Activated CD8-positive, alpha-beta memory T cell treated with anti-CD3 and anti-CD28 coated beads for 24 hours (primary cell): Measurements from ENCODE around the gene CCDC97.
A peak's percentile ranks its signal among the peaks of the same experiment; 100 is the strongest.
"Not testable (repeated sequence)": the region's sequence is repeated elsewhere in the genome, so short reads cannot be mapped to it uniquely, and the experiment has no call there.

Experiments used
- DNase-seq: peaks from one replicate; pipeline ENCODE4 v3.0.0-alpha.2; 2020

Gene CCDC97

DNA sequence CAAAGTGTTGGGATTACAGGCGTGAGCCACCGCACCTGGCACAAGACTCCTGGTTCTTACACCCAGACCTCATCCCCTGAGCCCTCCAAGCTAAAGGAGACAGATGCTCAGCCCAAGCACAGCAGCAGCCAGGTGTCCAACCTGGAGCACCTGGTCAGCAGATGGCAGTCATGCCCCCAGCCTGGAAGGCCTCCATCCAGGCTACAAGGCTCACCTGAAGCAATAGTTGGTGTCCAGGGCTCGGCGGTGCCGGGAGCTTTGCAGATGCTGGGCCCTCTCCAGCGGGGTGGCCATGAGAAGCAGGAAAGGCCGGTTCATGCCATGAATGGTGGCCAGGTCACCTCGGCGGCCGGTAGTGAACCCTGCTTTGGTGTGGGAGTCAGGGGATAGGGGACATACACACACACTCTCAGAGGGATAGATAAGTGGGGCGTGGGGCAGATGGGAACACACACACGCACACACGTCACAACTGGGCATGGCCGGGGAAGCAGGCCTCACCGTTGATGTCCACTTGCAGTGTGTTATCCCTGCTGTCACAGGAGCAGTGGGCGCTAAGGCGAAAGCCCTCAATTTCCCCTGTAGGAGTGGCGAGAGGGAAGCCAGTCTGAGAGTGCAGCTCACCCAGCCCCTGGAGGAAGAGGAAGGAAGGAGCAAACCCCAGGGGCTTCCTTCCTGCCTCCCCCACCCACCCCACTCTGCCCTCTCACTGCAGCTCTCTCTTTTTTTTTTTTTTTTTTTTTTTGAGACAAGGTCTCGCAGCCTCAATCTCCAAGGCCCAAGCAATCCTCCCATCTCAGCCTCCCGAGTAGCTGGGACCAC is 31.9 kb downstream of the CCDC97 start:
- no peak for DNase-seq

DNA sequence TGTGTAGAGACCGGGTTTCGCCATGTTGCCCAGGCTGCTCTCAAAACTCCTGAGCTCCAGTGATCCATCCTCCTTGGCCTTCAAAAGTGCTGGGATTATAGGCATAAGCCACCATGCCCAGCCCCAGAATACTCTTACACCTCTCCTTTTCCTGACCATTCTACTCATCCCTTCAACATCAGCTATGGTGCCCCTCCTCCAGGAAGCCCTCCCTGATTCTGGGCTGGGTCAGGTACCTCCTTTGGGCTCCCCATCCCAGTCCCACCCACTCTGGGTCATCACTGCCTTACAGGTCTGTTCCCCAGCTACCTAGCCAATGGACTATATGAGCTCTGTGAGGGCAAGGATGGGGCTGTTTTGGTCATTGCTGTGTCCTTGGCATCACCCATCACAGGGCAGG is 34.2 kb downstream of the CCDC97 start:
- DNase-seq = no peak

DNA sequence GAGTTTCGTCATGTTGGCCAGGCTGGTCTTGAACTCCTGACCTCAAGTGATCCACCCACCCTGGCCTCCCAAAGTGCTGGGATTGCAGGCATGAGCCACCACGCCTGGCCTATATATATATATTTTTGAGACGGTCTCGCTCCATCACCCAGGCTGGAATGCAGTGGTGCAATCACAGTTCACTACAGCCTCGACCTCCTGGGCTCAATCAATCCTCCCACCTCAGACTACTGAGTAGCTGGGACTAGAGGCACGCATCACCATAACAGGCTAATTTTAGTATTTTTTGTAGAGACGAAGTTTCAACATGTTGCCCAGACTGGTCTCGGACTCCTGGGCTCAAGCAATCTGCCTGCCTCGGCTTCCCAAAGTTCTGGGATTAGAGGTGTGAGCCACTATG is 36.9 kb downstream of the CCDC97 start:
- not testable (repeated sequence) for DNase-seq

DNA sequence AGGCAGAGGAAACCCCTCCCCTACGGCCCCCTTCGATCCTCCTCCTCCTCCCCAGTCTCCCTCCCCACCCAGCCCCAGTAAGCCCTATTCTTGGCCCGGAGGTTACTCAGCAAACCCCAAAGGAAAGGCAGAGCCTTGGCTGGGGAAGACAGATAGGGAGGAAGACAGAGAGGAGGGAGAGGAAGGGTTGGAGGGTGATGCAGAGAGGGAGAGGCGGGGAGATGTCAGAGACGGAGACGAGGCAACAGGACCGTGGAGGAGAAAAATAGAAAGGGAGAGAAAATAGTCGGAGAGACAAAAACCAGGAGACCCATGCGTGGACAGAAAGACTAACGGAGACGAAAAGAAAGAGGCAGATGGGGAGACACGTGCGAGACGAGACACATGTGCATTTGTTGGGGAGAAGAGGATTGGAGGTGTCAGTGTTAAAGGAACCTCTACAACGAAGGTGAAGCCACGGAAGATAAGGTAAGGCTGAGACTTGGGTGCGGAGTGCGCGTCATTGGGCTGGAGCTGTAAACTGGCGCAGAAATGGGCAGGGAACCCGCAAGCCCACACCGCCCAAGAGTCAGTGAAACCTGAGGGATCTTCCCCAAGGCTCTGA is 40.9 kb downstream of the CCDC97 start:
- DNase-seq = peak; percentile 69

DNA sequence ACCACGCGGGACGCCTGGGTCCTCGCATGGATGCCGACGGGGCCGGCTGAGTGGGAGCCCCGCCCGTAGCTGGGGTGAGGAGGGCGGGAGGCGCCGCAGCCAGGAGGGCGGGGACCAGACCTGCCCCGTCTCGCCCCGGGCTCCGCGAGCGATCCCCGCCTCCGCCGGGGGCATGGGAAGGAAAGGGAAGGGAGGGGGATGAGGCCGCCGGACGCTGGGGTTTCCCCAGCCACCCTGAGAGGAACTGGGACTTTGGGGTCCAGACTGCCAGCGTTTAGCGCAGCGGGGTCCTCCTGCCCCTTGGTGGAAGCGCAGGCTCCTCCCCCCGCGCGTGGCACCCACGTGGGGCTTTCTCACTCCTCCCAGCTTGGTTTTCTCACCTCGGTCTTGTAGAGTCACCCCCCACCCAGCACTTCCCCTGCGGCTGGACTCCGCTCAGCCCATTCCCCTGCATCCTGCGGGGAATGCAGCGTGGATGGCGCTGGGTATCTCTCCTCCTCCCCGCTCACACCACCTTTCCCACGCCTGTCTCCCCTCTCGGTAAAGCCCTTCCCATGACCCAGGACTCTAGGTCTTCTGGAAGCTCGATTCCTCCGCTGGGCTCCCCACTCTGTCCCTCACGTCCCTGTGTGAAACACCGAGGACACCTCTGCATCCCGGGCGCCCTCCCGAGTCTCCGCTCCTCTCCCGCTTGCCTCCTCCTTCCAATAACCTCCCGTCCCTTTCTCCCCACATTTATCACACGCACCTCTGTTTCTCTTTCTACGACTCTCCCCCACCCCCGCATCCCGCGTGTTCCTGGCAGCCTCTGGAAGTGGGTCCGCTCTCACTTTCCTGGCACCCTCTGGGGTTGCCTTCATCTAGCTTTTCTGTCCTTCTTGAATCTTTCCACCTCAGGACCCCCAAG is 41.6 kb downstream of the CCDC97 start:
- DNase-seq = peak; percentile 93

DNA sequence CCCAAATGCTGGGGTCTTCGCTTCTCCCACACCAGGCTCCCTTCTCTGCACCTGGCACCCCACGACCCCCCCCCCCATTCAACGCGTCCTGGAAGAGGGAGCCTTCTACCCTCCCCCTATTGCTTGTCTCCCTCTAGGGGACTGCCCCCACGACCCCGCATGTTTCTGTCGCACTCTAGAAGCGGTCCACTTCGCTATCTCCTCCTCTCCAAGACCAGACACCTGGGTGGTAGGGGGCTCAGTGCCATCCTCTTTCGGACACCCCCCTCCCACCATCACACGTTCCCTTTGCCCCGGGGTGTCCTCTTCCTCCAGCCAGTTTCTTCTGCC is 42.3 kb downstream of the CCDC97 start:
- DNase-seq = no peak

DNA sequence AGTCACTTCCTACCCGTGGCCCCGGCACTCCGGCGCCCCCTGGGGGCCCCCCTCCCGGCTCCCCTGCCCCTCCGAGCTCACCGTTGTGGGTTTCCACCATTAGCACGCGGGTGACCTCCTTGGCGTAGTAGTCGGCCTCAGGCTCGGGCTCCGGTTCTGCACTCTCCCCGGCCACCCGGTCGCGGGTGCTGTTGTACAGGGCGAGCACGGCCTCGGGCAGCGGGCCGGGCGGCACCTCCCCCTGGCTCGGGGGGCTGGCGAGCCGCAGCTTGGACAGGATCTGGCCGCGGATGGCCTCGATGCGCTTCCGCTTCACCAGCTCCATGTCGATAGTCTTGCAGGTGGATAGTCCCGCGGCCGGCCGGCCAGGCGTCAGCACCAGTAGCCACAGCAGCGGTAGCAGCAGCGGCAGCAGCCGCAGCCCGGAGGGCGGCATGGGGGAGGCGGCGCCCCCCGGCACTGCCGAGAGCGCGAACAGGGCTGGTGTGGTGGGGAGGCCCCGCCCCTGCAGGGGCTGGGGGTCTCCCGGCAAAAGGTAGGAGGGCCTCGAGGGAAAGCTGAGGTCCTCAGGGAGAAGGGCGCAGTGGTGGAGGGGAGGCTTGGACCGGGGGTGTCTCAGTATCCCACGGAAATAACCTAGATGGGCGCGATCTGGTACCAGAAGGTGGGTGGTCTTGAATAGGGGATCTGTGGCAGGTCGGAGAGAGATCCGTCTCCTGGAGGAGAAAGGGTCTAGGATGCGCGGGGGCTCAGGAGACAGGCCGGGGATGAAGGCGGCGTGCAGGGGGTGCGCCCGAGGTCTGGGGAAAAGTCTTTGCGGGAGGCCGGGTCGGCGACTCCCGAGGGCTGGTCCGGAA is 42.9 kb downstream of the CCDC97 start:
- DNase-seq = peak; percentile 92

DNA sequence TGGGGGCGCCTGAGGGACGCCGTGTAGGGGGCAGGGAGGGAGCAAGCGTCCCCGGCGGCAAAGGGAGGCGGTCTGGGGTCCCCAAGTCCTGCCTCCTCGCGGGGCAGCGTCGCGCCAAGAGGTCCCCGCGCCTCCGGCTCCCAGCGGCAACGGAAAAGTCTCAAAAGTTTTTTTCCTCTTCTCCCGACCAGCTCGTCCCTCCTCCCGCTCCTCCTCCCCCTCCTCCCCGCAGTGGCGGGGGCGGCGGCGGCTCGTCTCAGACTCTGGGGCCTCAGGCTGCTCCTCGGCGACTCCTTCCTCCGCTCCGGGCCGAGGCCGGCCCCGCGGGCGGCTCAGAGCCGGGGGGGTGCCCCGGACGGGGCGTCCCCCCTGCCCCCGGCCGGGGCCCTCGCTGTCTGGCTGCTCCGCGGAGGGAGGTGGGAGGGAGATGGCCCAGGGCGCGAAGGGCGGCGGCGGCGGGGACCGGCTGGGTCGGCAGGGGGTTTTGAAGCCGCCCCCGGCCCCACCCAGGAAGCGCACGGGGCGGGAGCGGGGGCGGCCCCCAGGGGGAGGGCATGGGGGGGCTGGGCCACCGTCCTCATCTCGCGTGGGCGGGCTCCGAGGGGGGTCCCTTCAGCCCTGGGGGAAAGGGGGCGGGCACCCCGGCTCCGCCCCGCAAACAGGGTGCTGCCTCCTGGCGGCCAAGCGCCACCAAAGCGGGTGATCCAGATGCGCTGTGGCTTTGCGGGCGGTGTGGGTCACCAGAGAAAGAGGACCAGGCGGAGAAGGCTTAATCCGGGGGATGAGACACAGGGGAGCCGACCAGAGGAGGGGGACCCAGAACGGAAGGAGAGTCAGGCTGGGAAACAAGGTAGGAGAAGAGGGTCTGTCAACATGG is 43.7 kb downstream of the CCDC97 start, which contains the start of gene TGFB1:
Gene TGFB1, minus strand, starts transcription at position 457 of the 877 bp plus-strand sequence. CDS start 878 bp downstream, outside the sequence.
- DNase-seq = peak; percentile 97

DNA sequence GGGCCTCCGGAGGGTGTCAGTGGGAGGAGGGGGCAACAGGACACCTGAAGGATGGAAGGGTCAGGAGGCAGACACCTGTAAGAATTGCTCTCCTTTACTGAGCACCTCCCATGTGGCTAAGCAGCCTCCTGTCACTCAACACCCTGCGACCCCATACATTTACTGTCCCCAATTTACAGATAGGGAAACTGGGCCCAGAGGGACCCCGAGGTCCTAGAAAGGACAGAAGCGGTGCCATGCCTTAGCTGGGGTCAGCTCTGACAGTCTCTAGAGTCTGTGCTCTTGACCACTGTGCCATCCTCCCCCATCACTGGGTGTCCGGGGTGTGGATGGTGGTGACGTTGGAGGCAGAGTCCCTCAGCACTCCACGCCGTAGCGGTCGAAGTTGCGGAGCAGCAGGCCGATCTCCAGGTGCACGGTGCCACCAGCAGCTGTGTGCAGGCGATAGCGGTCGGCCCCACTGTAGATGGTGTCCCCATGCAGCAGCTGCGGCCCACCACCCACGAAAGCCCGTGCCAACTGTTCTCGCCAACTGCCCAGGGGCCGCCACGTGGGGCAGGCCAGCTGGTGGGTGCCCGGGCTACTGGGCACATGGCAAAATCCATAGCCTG is 44.5 kb downstream of the CCDC97 start:
- DNase-seq = peak; percentile 68

DNA sequence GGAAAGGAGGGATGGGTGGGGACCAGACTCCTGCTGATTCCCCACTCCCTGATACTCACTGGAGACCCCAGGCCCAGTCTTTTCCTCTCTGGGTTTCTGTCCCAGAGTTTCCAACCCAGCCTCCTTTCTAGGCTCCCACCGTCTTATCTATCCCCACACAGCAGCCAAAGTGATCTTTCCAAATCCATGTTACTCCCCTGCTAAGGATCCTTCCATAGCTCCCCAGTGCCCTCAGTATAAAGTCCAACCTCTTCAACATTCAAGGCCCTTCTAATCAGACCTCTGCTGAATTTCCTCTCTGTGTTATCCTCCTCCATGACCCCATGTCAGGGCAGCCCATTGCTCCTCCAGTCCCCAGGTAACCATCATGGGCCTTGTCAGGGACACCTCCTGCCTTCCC is 45.1 kb downstream of the CCDC97 start:
- DNase-seq = no peak

DNA sequence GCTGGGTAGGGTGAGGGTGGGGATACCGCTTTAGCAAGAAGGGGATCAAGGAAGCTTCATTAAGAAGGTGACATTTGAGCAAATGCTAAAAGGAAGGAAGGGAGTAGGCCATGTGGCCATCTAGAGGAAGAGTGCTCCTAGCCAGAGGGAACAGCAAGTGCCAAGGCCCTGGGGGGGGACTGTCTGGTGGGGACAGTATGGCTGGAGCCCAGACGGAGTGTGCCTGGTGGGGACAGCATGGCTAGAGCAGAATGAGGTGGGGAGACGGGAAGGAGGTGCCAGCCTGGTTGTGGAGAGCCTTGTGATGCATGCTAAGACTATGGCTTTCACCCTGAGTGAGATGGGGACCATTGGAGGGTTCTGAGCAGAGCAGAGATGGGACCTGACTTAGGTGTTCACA is 45.8 kb downstream of the CCDC97 start:
- peak; percentile 69 for DNase-seq

DNA sequence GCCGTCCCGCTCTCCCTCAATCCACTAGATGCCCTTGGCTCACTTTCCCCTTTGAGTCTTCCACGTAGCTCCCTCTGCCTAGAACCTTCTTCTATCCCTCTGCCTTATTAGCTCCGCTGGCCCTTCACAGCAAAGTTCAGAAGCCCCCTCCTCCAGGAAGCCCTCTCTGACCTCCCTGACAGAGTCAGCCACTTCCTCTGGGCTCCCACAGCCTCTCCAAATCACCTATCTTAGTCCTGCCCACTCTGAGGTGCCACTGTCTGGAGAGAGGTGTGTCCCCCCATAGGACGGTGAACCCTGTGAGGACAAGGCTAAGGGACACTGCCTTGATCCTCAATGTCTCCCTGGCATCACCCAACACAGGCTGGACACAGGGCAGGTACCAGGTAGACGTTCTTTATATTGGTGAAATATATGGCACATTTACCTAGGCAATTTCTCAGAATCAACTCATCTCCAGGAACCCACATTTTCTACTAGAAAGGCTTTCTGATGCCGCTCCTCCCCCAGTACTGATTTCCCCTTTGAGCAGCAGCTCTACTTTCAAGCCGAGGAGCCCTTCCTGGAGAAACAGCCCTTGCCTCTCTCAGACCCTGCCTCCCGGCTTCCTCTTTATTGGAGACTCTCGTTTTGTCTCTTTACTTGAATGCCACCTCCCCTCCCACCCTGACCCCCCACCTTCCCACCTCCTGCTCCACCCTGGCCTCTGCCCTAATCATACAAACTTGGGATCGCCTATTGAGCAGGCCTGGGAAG is 47.2 kb downstream of the CCDC97 start:
- peak; percentile 76 for DNase-seq

DNA sequence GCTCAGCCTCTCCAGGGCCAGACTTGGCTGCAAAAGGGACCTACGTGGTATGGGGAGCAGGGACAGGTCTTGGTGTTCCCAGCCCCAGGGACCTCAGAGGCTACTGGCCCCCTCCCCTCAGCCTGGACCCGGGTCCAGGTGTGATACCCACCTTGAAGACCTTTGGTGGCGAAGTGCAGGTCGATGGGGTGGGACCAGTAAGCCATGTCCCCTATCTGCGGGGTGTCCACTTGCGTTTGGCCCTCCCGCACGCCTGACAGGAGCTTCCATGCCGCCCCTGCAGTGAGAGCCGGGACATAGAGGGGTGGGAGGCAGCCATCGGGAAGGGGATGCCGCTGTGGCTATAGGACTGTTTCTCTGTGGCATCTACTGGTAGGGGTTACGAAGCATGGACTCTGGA is 47.8 kb downstream of the CCDC97 start:
- DNase-seq = no peak

DNA sequence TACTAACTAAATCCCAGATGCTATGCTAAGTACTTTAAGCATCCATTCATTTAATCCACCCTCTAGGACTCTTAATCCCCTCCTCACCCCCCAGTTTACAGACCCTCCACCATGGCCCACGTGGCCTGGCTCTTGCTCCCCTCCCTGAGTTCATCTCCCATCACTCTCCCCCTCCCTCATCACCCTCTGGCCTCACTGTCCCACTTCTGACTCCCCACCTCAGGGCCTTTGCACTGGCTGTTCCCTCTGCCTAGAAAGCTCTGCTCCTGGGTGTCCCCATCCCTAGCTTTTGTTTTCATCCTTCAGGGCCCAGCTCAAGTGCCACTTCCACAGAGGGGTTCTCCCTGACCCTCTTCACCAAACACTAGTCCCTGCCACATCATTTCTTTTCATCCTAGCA is 49.8 kb downstream of the CCDC97 start:
- no peak for DNase-seq

DNA sequence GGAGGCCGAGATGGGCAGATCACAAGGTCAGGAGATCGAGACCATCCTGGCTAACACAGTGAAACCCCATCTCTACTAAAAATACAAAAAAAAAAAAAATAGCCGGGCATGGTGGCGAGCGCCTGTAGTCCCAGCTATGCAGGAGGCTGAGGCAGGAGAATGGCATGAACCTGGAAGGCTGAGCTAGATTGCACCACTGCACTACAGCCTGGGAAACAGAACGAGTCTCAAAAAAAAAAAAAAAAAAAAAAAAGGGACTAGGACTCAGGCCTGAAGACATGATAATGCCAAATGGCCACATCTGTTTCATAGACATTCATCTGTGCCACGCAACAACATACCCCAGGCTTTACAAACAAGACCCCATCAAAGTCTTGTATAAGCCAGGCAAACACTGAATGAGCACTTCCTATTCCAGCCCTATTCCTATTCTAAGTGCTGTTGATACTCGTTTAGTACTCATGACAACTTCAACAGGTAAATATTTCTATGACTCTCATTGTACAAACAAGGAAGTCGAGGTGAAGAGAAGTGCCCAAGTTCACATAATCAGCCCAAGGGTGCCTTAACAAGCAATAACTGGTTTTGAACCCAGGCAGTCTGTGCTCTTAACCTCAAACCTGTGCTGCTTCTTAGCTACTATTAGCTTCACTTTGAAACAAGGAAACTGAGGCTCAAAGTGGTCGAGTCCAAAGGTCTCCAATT is 52.3 kb downstream of the CCDC97 start:
- no peak for DNase-seq

DNA sequence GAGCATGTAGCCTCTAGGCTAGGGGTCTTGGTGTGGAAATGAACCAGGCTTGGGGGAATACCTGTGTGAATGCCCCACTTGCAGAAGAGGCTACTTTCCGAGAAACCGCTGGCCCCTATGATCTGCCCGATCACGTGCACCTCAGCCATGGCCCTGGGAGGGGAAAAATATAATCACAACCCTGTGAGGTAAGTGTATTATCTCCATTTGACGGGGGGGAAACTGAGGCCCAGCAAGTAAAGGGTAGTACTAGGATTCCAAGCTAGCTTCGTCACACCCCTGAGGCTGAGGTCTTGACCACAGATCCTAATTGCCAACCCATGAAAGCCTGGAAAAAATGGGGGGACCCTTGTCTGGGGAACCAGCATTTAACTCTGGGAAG is 53.4 kb downstream of the CCDC97 start:
- no peak for DNase-seq

DNA sequence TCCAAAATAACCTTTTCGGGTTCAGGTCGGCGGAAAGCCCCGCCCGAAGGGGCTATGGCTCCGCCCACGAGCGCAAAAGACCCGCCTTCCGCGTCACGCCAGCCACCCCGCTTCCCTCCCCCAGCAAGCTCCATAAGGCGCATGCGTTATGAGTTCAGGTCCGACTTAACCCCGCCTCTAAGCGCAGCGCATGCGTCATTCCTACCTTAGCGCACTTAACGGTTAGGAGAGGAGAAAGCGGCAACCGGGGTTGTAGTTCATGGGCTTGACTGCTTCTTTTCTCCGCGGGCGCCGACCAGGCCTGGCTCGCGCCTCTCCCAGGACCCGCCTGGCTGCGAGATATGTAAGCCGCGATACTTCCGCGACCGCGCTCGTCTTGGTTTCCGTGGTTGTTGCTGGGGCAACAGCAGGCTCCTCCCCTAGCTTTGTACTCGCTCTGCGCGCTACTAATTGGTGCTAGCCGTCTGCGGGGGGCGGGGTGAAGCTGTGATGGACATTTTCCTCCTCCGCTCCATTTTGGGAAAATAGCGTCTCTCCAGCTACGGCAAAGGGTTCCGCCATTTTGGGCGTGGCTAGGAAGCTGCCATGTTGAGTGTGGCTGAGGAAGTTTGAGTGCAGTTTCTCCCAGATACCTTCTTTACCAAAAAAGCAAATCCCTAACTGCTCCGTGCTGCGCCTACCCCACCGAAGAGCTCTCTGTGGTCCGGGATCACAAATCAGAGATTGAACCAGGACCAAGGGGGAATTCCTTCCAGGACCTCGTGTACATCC is 54.0 kb downstream of the CCDC97 start, which contains the start of gene B9D2:
Gene B9D2, minus strand, starts transcription at position 397 of the 771 bp plus-strand sequence. CDS start 630 bp downstream, outside the sequence.
- peak; percentile 99 for DNase-seq

DNA sequence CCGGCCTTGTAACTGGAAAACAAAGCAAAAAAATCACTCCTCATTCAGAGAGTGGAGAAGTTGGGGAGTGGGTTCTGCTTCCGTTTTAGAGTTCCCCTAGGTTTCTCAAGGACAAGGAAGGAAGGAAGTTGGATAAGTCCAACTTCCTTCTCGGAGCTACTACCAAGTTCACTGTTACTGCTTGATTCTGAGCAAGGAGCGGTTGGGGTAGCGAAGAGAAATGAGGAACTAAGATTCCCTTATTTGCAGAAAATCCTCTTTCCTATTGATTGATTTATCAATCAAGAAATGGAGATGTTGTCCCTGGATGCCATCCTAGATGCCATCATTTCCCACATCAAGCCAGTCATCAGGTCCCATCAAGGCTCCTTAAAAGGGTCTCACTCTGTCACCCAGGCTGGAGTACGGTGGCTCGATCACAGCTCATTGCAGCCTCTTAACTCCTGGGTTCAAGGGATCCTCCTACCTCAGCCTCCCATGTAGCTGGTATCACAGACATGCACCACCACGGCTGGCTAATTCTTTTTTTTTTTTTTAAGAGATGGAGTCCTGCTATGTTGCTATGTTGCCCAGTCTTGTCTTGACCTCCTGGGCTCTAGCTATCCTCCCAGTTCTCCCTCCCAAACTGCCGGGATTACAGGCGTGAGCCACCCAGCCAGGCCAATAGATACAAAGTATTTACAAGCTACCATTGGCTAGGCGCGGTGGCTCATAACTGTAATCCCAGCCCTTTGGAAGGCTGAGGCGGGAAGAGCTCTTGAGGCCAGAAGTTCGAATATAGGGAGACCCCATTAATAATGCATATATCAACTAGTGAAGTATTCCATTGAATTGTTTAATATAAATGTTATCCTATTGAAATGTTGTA is 54.8 kb downstream of the CCDC97 start:
- DNase-seq = no peak
